Measurements from ENCODE around the gene CIP2A. TPM values are rescaled to one million over a fixed set of nuclear protein-coding genes. Genes with fewer than 3 reads are reported as not detected.
"Not testable (repeated sequence)": the region's sequence is repeated elsewhere in the genome, so short reads cannot be mapped to it uniquely, and the experiment has no call there.

Gene CIP2A
- total RNA-seq: 10 to 100 TPM; 35.4 to 55.7 TPM

DNA sequence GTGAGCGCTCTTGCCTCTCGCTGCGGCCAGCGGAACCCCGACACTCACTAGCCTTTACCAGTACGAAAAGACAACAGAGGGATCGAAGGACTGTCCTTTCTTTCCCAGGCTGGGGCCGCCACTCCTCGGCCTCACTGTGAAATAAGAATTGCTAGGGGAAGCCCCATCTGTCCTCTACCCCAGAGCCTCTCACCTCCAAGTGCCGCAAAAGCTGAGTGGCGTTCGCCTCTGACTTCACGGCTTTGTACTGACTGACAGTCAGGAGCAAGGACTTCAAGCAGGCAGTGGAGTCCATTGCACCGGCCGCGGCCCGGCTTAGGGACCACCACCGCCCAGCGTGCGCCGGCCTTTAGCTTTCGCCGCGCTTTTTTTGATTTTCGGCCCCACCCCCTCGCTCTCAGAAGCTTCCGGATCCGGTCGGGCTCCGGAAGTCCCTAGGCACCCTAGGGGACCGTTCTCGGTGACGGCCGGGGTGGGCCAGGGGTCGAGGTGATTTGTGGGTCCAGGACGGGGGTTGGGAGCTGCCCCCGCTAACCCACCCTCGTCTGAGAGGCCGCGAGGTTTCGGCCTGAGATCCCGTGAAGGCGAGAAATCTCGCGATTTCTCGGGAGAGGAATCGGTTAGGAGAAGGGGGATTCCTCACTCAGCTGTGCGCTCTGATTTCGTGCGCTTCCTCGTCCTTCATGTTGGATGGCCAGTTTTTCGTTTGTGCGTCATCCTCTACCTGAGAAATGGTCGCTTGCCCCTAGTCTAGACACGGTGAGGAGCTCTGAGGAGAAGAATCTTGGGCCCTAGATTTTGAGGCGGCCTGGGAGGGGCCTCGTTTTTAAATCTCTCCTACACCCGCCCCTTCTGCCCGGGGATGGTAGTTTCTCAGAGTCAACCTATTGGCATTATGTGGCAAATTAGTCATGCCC, at the start of gene CIP2A, which contains the start of gene DZIP3:
TSS of gene CIP2A (minus strand) at position 358 of the 917 bp plus-strand sequence. CDS start at position 295, 63 bp downstream.
TSS of gene DZIP3 (plus strand) at position 642 of the 917 bp plus-strand sequence. CDS start 15,685 bp downstream, outside the sequence.
- peak within 1 kb of the TSS; percentile 99 for H3K4me3 Mint-ChIP-seq
- H3K4me1 Mint-ChIP-seq: peaks cover 26% of the 10 kb centered on the region
- peaks cover 18% of the 10 kb centered on the region for H3K36me3 Mint-ChIP-seq (ENCODE audit: low read depth)
- no peaks in the 10 kb centered on the region for H3K27me3 Mint-ChIP-seq
- no peaks in the 10 kb centered on the region for H3K9me3 Mint-ChIP-seq
- peak within 1 kb of the TSS; percentile 99 for H3K27ac Mint-ChIP-seq
- ATAC-seq (replicated peaks): peak; percentile 87

DNA sequence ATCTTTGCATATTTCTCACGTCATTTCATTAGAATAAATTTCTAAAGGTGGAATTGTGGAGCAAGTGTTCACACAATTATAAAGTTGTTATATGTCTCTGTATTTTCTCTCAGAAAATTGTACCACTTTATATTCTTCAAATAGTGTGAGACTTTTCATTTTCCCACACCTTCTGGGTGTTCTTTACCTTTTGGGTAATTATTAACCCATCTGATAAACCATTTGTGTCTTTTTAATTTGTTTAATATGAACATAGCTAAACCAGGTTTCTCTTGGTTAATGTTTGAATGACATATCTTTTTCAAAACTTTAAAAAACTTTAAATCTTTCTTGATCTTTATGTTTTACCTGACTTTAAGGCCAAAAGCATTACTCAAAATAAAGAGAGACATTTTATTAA, 40.7 kb upstream of the CIP2A start:
- H3K27me3 Mint-ChIP-seq: no peaks in the 10 kb centered on the region
- peaks cover 17% of the 10 kb centered on the region for H3K36me3 Mint-ChIP-seq (ENCODE audit: low read depth)
- H3K27ac Mint-ChIP-seq: no peak overlapping the region
- no peak overlapping the region for H3K4me3 Mint-ChIP-seq
- no peak for ATAC-seq (replicated peaks)
- H3K4me1 Mint-ChIP-seq: no peaks in the 10 kb centered on the region
- no peaks in the 10 kb centered on the region for H3K9me3 Mint-ChIP-seq

DNA sequence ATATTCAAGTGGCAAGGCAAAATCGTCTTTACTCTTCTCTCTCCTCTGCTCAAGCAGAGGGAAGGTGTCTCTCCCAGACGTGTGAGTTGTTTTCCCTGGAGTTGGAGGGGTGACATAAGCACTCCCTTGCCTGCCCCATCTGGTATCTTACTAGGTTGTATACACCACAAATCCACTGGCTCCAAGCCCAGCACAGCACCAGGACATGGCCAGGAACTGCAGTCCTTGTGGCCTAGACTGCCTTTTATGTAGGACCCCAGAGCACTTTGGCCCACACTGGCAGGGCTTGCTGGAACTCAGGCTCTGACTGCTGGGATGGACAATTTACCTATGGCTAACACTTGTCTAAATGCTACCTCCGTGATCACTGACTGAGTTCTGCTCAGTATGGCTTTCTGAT, 34.3 kb upstream of the CIP2A start:
- no peaks in the 10 kb centered on the region for H3K27me3 Mint-ChIP-seq
- H3K4me3 Mint-ChIP-seq: no peak overlapping the region
- no peaks in the 10 kb centered on the region for H3K36me3 Mint-ChIP-seq (ENCODE audit: low read depth)

DNA sequence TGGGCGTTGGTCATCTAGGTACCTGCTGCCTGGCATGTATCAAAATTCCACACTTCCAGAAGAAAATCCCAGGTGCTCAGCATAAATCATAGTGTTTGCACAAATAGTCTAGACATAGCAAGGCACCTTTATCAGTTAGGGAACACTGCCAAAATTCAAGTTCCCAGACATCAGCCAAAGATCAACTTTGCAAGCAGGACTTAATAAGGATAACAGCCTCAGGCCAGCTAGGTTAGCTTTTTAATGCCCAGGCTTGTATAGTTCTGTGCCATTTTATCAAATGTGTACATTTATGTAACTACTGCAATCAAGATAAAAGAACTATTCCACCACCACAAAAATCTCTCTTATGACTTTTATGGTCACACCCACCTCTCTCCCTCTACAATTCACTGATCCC, 31.0 kb upstream of the CIP2A start:
- Mint-ChIP-seq H3K4me1 (no peaks in the 10 kb centered on the region), H3K4me3 (no peak overlapping the region), H3K36me3 (ENCODE audit: low read depth) (no peaks in the 10 kb centered on the region), H3K27ac (no peak overlapping the region), H3K9me3 (peaks cover 3% of the 10 kb centered on the region), H3K27me3 (no peaks in the 10 kb centered on the region)
- no peak for ATAC-seq (replicated peaks)

More for the DNA sequence above, 34.3 kb upstream of the CIP2A start:
- no peaks in the 10 kb centered on the region for H3K4me1 Mint-ChIP-seq
- no peak overlapping the region for H3K27ac Mint-ChIP-seq
- peaks cover 3% of the 10 kb centered on the region for H3K9me3 Mint-ChIP-seq
- no peak for ATAC-seq (replicated peaks)

DNA sequence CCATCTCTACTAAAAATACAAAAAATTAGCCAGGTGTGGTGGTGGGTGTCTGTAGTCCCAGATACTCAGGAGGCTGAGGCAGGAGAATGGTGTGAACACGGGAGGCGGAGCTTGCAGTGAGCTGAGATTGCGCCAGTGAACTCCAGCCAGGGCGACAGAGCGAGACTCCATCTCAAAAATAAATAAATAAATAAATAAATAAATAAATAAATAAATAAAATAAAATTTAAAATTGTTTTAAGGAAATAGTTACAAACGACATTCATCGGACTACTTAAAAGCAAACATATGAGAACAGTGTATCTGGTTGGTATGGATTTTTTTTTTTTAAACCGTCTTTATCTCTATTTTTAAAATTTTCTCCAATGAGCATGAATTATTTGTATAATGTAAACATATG, 26.9 kb upstream of the CIP2A start:
- H3K36me3 Mint-ChIP-seq (ENCODE audit: low read depth); H3K27ac Mint-ChIP-seq; H3K27me3 Mint-ChIP-seq: not testable (repeated sequence)

DNA sequence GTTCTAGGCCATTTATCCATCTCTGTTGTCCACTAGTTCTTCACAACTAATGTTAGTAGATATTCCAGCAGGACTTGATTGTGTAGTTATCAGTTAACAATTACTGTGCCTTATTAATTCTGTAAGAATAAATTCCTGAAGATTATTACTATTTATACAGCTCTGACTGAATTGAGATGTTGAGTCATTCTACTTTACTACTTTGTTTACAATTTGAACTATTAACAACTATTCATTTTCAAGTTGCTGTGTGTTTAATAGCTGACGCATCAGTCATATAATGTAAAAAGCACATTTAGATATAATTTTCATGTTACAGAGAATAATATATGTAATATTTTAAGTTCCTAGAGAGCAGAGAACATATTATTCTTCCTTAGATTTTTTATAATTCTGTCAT, 21.4 kb upstream of the CIP2A start:
- H3K36me3 Mint-ChIP-seq (ENCODE audit: low read depth): peaks cover 14% of the 10 kb centered on the region
- H3K27me3 Mint-ChIP-seq: no peaks in the 10 kb centered on the region
- no peak overlapping the region for H3K4me3 Mint-ChIP-seq
- no peaks in the 10 kb centered on the region for H3K9me3 Mint-ChIP-seq
- H3K4me1 Mint-ChIP-seq: no peaks in the 10 kb centered on the region
- H3K27ac Mint-ChIP-seq: no peak overlapping the region
- ATAC-seq (replicated peaks): no peak

More for the DNA sequence above, 26.9 kb upstream of the CIP2A start:
- not testable (repeated sequence) for H3K9me3 Mint-ChIP-seq; ATAC-seq (replicated peaks); H3K4me1 Mint-ChIP-seq; H3K4me3 Mint-ChIP-seq

DNA sequence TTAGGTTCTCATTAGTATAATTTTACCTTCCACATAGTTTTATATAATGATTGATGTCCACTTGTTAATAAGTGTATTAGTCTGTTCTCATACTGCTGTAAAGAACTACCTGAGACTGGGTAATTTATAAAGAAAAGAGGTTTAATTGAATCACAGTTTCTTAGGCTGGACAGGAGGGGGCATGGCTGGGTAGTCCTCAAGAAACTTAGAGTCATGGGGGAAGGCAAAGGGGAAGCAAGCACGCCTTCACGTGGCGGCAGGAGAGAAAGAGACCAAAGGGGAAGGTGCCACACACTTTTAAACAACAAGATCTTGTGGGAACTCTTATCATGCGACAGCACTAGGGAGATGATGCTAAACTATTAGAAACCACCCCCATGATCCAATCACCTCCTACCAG, 19.5 kb upstream of the CIP2A start:
- peaks cover 10% of the 10 kb centered on the region for H3K4me1 Mint-ChIP-seq
- H3K36me3 Mint-ChIP-seq (ENCODE audit: low read depth): peaks cover 14% of the 10 kb centered on the region
- no peak for ATAC-seq (replicated peaks)
- H3K27me3 Mint-ChIP-seq: no peaks in the 10 kb centered on the region
- H3K27ac Mint-ChIP-seq: no peak overlapping the region
- H3K9me3 Mint-ChIP-seq: no peaks in the 10 kb centered on the region
- H3K4me3 Mint-ChIP-seq: no peak overlapping the region

DNA sequence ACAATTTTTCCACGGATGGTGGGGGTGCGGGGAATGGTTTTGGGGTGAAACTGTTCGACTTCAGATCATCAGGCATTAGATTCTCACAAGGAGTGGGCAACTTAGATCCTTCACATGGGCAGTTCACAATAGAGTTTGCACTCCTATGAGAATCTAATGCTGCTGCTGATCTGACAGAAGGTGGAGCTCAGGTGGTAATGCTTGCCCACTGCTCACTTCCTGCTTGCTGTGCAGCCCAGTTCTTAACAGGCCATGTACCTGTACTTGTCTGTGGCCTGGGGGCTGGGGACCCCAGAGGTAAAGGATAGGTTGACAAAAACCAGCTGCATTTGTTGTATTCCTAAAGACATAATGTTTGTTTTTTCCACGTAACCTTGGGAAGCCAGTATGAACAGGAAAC, 16.3 kb upstream of the CIP2A start:
- Mint-ChIP-seq H3K36me3 (ENCODE audit: low read depth) (peaks cover 5% of the 10 kb centered on the region), H3K27ac (peak overlapping the region; percentile 21), H3K4me3 (peak overlapping the region; percentile 28), H3K27me3 (no peaks in the 10 kb centered on the region), H3K4me1 (peaks cover 32% of the 10 kb centered on the region), H3K9me3 (no peaks in the 10 kb centered on the region)
- ATAC-seq (replicated peaks): peak; percentile 34

DNA sequence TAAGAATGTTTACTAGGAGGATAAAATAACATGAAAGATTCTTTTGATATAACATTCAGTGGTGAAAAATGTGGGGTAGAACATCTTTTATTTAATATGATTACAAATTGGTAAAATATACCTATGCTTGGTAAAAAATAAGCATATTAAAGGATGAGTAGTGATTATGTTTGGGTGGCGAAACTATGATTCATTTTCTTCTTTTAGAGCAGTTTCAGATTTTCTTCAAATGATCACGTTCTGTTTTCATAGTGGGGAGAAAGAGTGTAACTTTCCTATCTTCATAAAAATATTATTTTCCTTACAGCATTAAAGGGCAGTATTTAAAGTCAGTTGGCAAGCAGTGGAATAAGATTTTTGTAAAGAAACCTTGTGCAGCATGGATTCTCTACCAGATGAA, 15.8 kb upstream of the CIP2A start:
- H3K36me3 Mint-ChIP-seq (ENCODE audit: low read depth): peaks cover 5% of the 10 kb centered on the region
- peak overlapping the region; percentile 28 for H3K4me3 Mint-ChIP-seq
- no peaks in the 10 kb centered on the region for H3K27me3 Mint-ChIP-seq
- H3K27ac Mint-ChIP-seq: peak overlapping the region; percentile 21
- no peaks in the 10 kb centered on the region for H3K9me3 Mint-ChIP-seq
- peaks cover 32% of the 10 kb centered on the region for H3K4me1 Mint-ChIP-seq
- peak; percentile 41 for ATAC-seq (replicated peaks)

DNA sequence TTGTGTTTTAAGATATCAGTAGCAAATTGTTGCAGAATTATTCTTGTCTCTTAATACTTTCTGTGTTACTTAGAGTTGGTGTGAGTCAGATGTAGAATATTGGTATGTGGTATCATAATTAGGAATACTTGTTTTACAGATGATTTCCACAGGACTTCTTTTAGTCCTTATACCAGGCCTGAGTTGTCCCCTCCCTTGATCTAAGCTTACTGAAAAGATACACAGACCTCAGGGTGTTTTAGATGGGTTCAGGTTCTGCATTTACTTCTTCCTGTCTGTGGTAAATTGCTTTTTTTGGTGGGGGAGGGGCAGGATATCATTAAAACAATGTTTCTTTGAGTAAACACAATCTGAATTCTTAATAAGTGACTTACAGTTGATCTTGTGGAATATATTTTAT, 14.5 kb upstream of the CIP2A start:
- Mint-ChIP-seq H3K4me3 (peak overlapping the region; percentile 61), H3K4me1 (peaks cover 32% of the 10 kb centered on the region), H3K9me3 (no peaks in the 10 kb centered on the region), H3K27ac (peak overlapping the region; percentile 71), H3K27me3 (no peaks in the 10 kb centered on the region), H3K36me3 (ENCODE audit: low read depth) (peaks cover 5% of the 10 kb centered on the region)
- ATAC-seq (replicated peaks): peak; percentile 47

DNA sequence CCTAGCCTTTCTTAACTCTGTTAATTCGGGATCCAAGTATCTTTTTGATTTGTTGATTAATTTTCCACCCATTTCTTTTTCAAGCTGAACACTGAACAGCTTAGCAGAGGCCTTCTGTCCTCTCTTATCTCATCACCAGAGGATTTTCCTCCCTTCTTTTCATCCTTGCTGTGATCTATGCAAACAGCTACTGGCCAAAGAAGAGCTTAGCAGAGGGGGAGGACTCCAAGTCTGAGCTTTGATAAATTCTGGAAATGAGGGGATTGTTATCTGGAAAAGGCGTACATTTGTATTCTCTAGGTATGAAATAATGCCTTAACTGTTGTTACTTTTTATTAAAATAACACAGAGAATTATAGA, 13.7 kb upstream of the CIP2A start:
- no peak for ATAC-seq (replicated peaks)
- peaks cover 32% of the 10 kb centered on the region for H3K4me1 Mint-ChIP-seq
- peak overlapping the region; percentile 71 for H3K27ac Mint-ChIP-seq
- H3K9me3 Mint-ChIP-seq: no peaks in the 10 kb centered on the region
- H3K36me3 Mint-ChIP-seq (ENCODE audit: low read depth): peaks cover 4% of the 10 kb centered on the region
- H3K4me3 Mint-ChIP-seq: peak overlapping the region; percentile 61
- H3K27me3 Mint-ChIP-seq: no peaks in the 10 kb centered on the region

DNA sequence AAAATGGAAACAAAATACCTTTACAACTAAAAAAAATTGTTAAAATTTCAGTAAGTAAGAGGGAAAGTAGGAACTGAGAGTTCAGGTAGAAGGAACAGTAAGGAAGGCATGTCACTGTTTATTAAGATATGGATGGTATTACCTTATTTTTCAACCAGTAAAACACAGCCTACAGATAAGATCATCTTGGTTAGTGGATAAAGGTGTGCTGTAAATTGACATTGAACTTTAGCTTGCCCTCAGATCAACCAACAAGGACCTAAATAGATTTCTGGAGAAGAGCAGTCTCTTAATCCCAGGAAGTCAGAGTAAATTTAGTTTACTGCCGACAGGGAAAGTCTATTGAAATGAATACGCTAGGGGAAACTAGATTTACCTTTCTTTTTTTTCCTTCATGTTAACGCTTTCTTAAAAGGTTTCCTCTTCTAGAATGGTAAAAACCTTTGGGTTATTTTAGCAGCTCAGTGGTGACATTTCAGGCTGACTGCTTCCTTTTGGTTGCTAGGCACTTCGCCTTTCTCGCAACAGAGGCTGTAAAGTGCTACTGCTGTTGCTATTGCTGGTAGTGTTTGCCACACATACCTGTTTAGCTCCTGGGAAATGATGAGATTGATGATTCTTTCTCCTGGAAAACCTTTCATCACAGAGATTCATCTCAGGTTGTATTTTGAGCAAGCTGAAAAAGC, 13.2 kb upstream of the CIP2A start:
- no peaks in the 10 kb centered on the region for H3K9me3 Mint-ChIP-seq
- H3K36me3 Mint-ChIP-seq (ENCODE audit: low read depth): no peaks in the 10 kb centered on the region
- no peaks in the 10 kb centered on the region for H3K27me3 Mint-ChIP-seq
- H3K27ac Mint-ChIP-seq: peak overlapping the region; percentile 71
- H3K4me1 Mint-ChIP-seq: peaks cover 32% of the 10 kb centered on the region
- ATAC-seq (replicated peaks): peak; percentile 68
- H3K4me3 Mint-ChIP-seq: peak overlapping the region; percentile 61

DNA sequence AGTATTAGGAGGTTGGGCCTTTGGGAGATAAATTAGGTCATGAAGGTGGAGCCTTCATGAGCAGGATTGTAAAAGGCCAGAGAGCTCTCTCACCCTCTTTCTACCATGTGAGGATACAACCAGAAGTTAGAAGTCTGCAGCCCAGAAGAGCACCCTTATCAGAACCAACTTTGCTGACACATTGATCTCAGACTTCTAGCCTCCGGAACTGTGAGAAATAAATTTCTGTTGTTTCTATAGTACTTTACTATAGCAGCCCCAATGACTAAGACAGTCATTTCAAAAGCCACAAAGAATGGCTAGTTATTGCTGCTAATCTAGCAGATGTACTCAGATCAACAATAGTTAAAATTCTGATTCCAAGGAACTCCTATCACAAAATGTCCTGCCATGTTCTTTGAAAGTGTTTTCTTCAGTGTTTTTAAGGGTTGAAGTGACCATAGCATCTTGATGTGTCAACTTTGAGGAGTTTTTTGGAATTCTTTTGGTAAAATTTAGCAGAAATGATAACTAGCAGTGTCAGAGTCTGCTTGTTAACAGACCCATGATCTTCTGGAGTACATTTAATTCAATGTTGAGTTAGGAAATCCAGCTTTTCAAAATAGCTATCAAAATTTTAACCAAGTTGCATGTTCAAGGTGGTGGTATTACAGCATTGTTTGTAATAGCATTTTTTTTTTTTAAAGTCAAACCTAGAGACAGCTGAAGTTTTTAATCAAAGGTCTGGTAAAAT, 10.6 kb upstream of the CIP2A start:
- Mint-ChIP-seq H3K27ac (no peak overlapping the region), H3K9me3 (no peaks in the 10 kb centered on the region), H3K36me3 (ENCODE audit: low read depth) (no peaks in the 10 kb centered on the region), H3K4me3 (no peak overlapping the region), H3K27me3 (no peaks in the 10 kb centered on the region), H3K4me1 (peaks cover 36% of the 10 kb centered on the region)
- ATAC-seq (replicated peaks): peak; percentile 80

DNA sequence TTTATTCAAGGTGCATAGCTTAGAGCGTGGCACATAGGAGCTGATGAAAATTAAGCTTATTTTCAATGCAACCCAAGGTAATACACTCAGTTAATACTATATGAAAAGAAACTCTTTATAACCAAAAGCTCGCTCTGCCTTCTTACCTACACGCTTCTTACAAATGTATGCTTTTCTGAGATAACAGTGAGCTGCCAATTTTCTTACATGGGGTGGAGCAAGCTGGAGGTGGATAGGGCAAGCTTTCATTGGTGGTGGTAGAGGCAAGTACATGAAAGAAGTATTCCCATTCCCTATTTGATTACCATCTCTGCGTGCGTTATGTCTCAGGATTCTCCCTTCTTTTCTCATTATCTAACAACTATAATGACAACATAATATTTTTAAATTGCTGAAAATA, 9.1 kb upstream of the CIP2A start:
- Mint-ChIP-seq H3K9me3 (no peaks in the 10 kb centered on the region), H3K36me3 (ENCODE audit: low read depth) (no peaks in the 10 kb centered on the region), H3K4me3 (no peak overlapping the region), H3K4me1 (peaks cover 28% of the 10 kb centered on the region), H3K27me3 (no peaks in the 10 kb centered on the region), H3K27ac (no peak overlapping the region)
- ATAC-seq (replicated peaks): no peak
